SH-SY5Y (cell line): ENCODE measurements around the gene ZNF236.

Experiments
- GATA2 ChIP-seq: IDR thresholded peaks from 2 replicates; pipeline ENCODE4 v1.6.1; 2011; ENCODE audit warnings: mild to moderate bottlenecking, low read depth, low read length
- GATA3 ChIP-seq: IDR thresholded peaks from 2 replicates; pipeline ENCODE4 v1.6.1; 2011; ENCODE audit warnings: low read depth, mild to moderate bottlenecking, low read length, moderate library complexity

DNA sequence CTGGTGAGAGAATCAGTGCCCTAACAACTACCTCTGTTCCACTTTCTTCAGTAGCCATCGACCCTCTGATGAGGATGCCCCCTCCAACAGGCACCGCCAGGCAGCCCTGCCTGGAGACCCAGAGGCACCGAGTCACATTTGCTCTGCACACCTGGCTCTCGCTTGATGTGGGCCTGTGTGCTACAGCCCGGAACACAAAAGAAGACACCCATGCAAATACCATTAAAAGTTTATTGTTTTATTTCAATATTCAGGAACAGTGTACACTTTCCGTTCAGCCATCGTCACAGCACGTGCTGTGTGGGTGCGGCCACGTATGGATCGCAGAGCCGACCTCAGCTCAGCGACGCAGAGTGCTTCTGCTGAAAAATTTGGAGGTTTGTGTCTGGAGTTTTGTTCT, 156.3 kb downstream of the ZNF236 start:
- TF ChIP-seq GATA3 (no peak), GATA2 (no peak)
